Fibroblast of lung (primary cell): ENCODE data around the gene SPAST.

Experiments
- EZH2 ChIP-seq: IDR thresholded peaks from 2 replicates; pipeline ENCODE4 v1.5.1; 2012; ENCODE audit warnings: low read length, control low read depth, mild to moderate bottlenecking; ENCODE audit errors: missing control alignments
- TF ChIP-seq, protein P1 (sequence below), 2 donors: IDR thresholded peaks in 1 of 2; conservative IDR thresholded peaks in 1 of 2; 1 replicate in 1 of 2; 2 replicates in 1 of 2; pipeline ENCODE4 v1.5.1; 2011 to 2012; ENCODE audit warnings: low read length in 2 of 2, control low read depth in 1 of 2, inconsistent platforms in 1 of 2, low read depth in 1 of 2, mild to moderate bottlenecking in 1 of 2

DNA sequence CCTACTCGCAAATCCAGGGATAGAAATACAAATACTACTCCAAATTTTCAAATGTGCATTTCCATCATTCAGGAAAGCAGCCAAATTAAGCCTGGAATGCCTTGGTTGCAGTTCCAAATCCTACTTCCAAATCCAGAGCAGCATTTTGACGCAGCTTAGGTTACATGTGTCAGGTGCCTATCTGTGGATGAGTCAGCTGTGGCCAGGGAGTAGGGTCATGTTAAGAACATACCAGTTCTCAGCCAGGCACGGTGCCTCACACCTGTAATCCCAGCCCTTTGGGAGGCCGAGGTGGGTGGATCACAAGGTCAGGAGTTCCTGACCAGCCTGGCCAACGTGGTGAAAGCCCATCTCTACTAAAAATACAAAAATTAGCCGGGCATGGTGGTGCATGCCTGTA lies 119.3 kb downstream of the SPAST start:
- TF ChIP-seq, protein P1, sequence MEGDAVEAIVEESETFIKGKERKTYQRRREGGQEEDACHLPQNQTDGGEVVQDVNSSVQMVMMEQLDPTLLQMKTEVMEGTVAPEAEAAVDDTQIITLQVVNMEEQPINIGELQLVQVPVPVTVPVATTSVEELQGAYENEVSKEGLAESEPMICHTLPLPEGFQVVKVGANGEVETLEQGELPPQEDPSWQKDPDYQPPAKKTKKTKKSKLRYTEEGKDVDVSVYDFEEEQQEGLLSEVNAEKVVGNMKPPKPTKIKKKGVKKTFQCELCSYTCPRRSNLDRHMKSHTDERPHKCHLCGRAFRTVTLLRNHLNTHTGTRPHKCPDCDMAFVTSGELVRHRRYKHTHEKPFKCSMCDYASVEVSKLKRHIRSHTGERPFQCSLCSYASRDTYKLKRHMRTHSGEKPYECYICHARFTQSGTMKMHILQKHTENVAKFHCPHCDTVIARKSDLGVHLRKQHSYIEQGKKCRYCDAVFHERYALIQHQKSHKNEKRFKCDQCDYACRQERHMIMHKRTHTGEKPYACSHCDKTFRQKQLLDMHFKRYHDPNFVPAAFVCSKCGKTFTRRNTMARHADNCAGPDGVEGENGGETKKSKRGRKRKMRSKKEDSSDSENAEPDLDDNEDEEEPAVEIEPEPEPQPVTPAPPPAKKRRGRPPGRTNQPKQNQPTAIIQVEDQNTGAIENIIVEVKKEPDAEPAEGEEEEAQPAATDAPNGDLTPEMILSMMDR (conservative IDR thresholded peaks at IDR 0.05 in 1 of 2, IDR thresholded peaks at IDR 0.05 in 1 of 2; ENCODE audit: low read depth in 1 of 2, low read length in 2 of 2) = no peak
- no peak for TF ChIP-seq EZH2
